ENCODE results near the gene RYR1. TPM values are rescaled to one million over a fixed set of nuclear protein-coding genes. Genes with fewer than 3 reads are reported as not detected.
A peak's percentile ranks its signal among the peaks of the same experiment; 100 is the strongest.

Gene RYR1
- total and polyA plus RNA-seq, 2 donors from 2014 or later = 0.69 to 2.8 TPM

DNA sequence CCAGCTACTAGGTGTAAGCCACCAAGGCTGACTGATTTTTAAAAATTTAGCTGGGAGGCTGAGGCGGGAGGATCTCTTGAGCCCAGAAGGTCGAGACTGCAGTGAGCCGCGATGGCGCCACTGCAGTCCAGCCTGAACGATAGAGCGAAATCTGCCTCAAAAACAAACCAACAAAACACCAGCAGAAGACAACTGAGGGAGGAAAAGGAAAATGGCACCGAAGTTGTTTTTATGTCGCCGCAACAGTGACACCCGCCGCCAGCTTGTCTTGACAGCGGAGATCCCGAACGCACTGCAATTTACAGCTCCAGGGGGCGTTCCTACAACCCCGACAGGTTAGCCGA, 30.9 kb upstream of the RYR1 start:
- H3K27ac ChIP-seq (ENCODE audit: low read depth in 2 of 2, low read length in 2 of 2) = no peak overlapping the region
- TF ChIP-seq, protein P1, sequence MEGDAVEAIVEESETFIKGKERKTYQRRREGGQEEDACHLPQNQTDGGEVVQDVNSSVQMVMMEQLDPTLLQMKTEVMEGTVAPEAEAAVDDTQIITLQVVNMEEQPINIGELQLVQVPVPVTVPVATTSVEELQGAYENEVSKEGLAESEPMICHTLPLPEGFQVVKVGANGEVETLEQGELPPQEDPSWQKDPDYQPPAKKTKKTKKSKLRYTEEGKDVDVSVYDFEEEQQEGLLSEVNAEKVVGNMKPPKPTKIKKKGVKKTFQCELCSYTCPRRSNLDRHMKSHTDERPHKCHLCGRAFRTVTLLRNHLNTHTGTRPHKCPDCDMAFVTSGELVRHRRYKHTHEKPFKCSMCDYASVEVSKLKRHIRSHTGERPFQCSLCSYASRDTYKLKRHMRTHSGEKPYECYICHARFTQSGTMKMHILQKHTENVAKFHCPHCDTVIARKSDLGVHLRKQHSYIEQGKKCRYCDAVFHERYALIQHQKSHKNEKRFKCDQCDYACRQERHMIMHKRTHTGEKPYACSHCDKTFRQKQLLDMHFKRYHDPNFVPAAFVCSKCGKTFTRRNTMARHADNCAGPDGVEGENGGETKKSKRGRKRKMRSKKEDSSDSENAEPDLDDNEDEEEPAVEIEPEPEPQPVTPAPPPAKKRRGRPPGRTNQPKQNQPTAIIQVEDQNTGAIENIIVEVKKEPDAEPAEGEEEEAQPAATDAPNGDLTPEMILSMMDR (IDR thresholded peaks at IDR 0.05; ENCODE audit: borderline replicate concordance, extremely low read depth, insufficient read depth) = no peak
- no peak for DNase-seq
- FAIRE-seq = no peak
- peaks cover 0 to 7% (median 4%) of the 10 kb centered on the region in 3 donors for H3K36me3 ChIP-seq (ENCODE audit: control insufficient read depth in 2 of 3, insufficient read depth in 3 of 3, low read length in 3 of 3)
- H3K4me1 ChIP-seq (ENCODE audit: control insufficient read depth in 2 of 3, insufficient read depth in 2 of 3, low read depth in 1 of 3, low read length in 3 of 3) = no peaks in the 10 kb centered on the region
- no peaks in the 10 kb centered on the region for H3K9me3 ChIP-seq (ENCODE audit: control insufficient read depth in 2 of 3, insufficient read depth in 1 of 3, low read length in 3 of 3)
- H3K27me3 ChIP-seq (ENCODE audit: control insufficient read depth, insufficient read depth, low read length) = no peaks in the 10 kb centered on the region
- peak overlapping the region in 1 of 3 donors; percentile 36 for H3K9ac ChIP-seq (ENCODE audit: low read length in 3 of 3)
- intact Hi-C loops (cut with DNase I) = no loop called here
- peak overlapping the region; percentile 54 to 76 (median 74) for H3K4me3 ChIP-seq (ENCODE audit: low read length in 3 of 3)

DNA sequence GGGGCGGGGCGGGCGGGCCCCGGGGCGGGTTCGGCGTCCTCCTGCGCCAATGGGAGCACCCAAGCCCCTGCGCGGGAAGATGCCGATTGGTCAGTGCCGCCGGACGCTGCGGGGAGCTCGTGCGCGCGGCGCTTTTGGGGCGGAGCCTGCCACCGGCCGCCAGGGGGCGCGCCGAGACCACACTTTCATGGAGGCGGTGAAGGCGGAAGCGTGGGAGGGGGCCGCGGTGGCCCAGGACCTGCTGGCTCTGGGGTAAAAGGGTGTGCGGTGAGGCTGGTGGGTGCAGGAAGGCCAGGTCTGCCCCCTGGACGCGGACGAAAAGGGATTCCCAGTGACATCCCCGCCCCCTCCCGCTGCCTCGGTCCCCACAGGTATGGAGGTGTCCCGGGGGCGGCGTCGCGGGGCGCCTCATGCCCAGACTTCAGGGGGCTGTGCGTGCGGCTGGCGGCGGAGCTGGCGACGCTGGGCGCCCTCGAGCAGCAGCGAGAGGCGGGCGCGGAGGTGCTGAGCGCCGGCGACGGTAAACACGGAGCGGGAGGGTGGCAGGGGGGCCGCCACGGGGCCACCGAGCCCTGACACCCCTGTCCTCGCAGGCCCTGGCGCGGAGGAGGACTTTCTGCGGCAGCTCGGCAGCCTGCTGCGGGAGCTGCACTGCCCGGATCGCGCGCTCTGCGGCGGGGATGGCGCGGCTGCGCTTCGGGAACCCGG, 30.4 kb upstream of the RYR1 start, which contains the start of gene FAM98C:
Gene FAM98C, plus strand, starts transcription at position 127 of the 708 bp plus-strand sequence. Its CDS starts 61 bp downstream, at position 188.
- peak within 1 kb of the TSS; percentile 54 to 76 (median 74) for H3K4me3 ChIP-seq (ENCODE audit: low read length in 3 of 3)
- H3K27ac ChIP-seq (ENCODE audit: low read depth in 2 of 2, low read length in 2 of 2) = peak within 1 kb of the TSS; percentile 60 to 82
- TF ChIP-seq, protein P1 (IDR thresholded peaks at IDR 0.05; ENCODE audit: borderline replicate concordance, extremely low read depth, insufficient read depth) = peak; percentile 95
- peak within 1 kb of the TSS; percentile 36 to 73 (median 65) for H3K9ac ChIP-seq (ENCODE audit: low read length in 3 of 3)
- no peaks in the 10 kb centered on the region for H3K27me3 ChIP-seq (ENCODE audit: control insufficient read depth, insufficient read depth, low read length)
- peaks cover 0 to 7% (median 4%) of the 10 kb centered on the region in 3 donors for H3K36me3 ChIP-seq (ENCODE audit: control insufficient read depth in 2 of 3, insufficient read depth in 3 of 3, low read length in 3 of 3)
- H3K4me1 ChIP-seq (ENCODE audit: control insufficient read depth in 2 of 3, insufficient read depth in 2 of 3, low read depth in 1 of 3, low read length in 3 of 3) = no peaks in the 10 kb centered on the region
- no peaks in the 10 kb centered on the region for H3K9me3 ChIP-seq (ENCODE audit: control insufficient read depth in 2 of 3, insufficient read depth in 1 of 3, low read length in 3 of 3)
- intact Hi-C loops (cut with DNase I) = no loop called here
- FAIRE-seq (no peak), DNase-seq (peak; percentile 98 to 99 (median 99))

DNA sequence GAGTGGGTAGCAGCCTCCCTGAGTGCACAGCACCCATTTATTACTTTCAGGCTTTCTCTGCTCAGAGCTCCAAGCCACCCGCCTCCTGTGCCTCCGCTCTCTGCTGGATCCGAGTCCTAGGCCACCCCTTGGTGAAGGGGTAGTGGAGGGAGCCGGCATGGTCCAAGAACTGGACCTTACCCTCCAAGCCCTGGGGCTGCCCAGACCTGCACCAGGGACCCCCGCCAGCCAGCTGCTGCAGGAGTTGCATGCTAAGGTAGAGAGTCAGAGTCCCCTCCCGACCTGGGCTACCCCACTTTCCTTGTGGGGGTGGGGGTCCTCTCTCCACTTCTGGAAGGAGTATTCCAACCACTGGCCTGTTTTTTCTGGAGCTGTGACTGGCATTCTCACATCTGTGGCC, 28.6 kb upstream of the RYR1 start:
- H3K4me3 ChIP-seq (ENCODE audit: low read length in 3 of 3) = no peak overlapping the region
- intact Hi-C loops (cut with DNase I) = no loop called here
- TF ChIP-seq, protein P1 (IDR thresholded peaks at IDR 0.05; ENCODE audit: borderline replicate concordance, extremely low read depth, insufficient read depth) = no peak
- no peaks in the 10 kb centered on the region for H3K9me3 ChIP-seq (ENCODE audit: control insufficient read depth in 2 of 3, insufficient read depth in 1 of 3, low read length in 3 of 3)
- H3K4me1 ChIP-seq (ENCODE audit: control insufficient read depth in 2 of 3, insufficient read depth in 2 of 3, low read depth in 1 of 3, low read length in 3 of 3) = no peaks in the 10 kb centered on the region
- H3K9ac ChIP-seq (ENCODE audit: low read length in 3 of 3) = no peak overlapping the region
- H3K27me3 ChIP-seq (ENCODE audit: control insufficient read depth, insufficient read depth, low read length) = no peaks in the 10 kb centered on the region
- H3K27ac ChIP-seq (ENCODE audit: low read depth in 2 of 2, low read length in 2 of 2) = no peak overlapping the region
- FAIRE-seq (no peak), DNase-seq (peak in 1 of 5 donors; percentile 37)
- peaks cover 0 to 7% (median 4%) of the 10 kb centered on the region in 3 donors for H3K36me3 ChIP-seq (ENCODE audit: control insufficient read depth in 2 of 3, insufficient read depth in 3 of 3, low read length in 3 of 3)
